Stimulated activated CD4-positive, alpha-beta T cell treated with anti-CD3 and anti-CD28 coated beads, Interleukin-1b, Interleukin-23, amount 100 ng/mL, for 1 hour (primary cell): ENCODE data around the gene SPINT2.
A peak's percentile ranks its signal among the peaks of the same experiment; 100 is the strongest.
"Not testable (repeated sequence)": the region's sequence is repeated elsewhere in the genome, so short reads cannot be mapped to it uniquely, and the experiment has no call there.

Experiments used
- DNase-seq, 2 donors: peaks; one replicate each; pipeline ENCODE4 v3.0.0-alpha.2; 2020; ENCODE audit warnings: low read depth in 2 of 2

SPINT2 gene, protein sequence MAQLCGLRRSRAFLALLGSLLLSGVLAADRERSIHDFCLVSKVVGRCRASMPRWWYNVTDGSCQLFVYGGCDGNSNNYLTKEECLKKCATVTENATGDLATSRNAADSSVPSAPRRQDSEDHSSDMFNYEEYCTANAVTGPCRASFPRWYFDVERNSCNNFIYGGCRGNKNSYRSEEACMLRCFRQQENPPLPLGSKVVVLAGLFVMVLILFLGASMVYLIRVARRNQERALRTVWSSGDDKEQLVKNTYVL

DNA sequence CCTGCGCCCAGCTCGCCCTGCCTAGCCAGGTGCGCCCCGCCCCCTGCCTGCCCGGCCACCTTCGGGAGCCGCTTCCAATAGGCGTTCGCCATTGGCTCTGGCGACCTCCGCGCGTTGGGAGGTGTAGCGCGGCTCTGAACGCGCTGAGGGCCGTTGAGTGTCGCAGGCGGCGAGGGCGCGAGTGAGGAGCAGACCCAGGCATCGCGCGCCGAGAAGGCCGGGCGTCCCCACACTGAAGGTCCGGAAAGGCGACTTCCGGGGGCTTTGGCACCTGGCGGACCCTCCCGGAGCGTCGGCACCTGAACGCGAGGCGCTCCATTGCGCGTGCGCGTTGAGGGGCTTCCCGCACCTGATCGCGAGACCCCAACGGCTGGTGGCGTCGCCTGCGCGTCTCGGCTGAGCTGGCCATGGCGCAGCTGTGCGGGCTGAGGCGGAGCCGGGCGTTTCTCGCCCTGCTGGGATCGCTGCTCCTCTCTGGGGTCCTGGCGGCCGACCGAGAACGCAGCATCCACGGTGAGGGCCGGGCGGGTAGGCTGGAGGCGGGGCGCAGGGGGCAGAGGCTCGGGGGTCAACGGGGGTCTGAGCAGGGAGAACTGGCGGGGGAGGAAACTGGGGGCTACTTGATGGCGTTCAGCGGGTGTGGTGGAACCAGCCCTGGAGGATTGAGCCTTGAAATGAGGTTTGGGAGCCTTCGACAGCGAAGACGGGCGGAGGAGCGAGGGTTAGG lies at the start of gene SPINT2:
Gene SPINT2 (plus strand): TSS at position 88 of the 727 bp plus-strand sequence. CDS start 320 bp downstream, at position 408.
- no peak for DNase-seq

DNA sequence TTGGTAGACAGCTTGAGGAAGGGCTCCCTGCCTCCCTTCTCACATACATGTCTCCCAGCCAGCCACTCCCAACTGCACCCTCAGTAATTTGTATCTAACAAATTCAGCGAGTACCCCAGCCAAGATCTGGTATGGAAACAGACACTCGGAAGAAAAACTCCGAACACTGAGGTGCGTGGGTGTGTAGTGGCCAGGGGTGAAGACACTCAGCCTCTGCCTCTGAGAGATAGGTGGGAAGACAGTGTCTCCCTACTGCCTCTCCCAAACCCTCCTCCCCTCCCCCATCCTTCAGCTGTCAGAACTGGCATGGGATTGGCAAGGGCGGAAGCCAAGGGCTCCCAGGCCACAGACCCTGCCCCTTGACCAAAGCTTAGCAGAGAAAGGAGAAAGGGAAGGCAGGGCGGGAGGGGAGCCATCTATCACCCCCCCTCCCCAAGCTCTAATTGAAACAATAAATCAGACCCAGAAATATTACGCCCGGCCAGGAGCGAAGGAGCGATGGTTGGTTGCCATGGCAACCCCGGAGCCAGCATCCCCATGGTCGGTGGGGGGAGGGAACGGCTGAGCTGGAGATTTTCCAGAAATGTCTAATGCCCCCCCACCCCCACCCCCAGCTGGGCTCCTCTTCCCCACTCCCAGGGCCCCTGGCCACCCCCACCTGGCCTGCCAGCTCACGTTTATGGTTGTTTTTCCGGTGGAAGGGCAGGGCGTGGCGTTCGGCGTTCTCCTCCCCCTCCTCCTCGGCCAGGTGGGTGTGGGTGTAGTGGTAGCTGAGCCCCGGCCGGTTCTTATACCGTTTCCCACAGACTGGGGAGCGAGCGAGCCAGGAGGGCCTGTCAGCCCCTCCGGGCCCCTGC lies 47.4 kb upstream of the SPINT2 start:
- DNase-seq = no peak

- DNase-seq = no peak
Observed at GRCh38 chr19:38218204-38218603, 46.2 kb upstream of the SPINT2 start.

GRCh38 chr19:38219221-38219620 lies 45.2 kb upstream of the SPINT2 start:
- no peak for DNase-seq

DNA sequence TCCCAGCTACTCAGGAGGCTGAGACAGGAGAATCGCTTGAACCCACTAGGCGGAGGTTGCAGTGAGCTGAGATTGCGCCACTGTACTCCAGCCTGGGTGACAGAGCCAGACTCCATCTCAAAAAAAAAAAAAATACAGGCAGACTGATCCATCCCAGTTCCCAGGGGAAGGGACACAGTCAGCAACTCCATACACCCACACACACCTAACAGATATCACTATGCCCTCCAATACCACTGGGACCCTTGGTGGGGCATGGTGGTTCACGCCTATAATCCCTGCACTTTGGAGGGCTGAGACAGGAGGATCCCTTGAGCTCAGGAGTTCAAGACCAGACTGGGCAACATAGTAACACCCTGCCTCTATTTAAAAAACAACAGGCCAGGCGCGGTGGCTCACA lies 43.0 kb upstream of the SPINT2 start:
- no peak for DNase-seq

- no peak for DNase-seq
Observed at GRCh38 chr19:38221919-38222830, 42.2 kb upstream of the SPINT2 start.

GRCh38 chr19:38223119-38223523 lies 41.3 kb upstream of the SPINT2 start:
- no peak for DNase-seq

DNA sequence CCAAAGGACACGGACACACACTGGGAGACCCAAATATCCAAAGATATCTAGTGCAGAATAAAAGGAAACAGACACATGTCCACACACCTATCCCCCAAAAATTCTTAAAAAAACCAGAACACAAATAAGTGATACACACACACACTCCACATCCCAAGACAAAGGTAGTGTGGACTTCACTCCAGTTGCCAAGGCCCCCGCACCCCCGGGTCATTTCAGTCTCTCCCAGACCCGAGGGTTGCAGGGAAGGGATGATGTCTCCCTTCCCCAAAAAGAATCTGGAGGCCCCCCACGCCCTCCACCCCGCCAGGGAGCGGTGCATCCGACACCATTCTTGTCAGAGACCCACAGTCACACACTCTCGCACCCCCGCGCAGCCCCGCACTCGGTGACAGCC lies 40.8 kb upstream of the SPINT2 start:
- DNase-seq = no peak

GRCh38 chr19:38224014-38224862 lies 40.1 kb upstream of the SPINT2 start, which contains the start of gene DPF1:
TSS of gene DPF1 (minus strand) at chr19:38224222. CDS start at chr19:38224142, 80 bp downstream.
- peak in 1 of 2 donors; percentile 29 for DNase-seq

- not testable (repeated sequence) for DNase-seq
Observed at GRCh38 chr19:38224863-38225218, 39.5 kb upstream of the SPINT2 start.

- no peak for DNase-seq
Observed at GRCh38 chr19:38227287-38228004, 36.9 kb upstream of the SPINT2 start.

GRCh38 chr19:38228005-38228377 lies 36.4 kb upstream of the SPINT2 start:
- no peak for DNase-seq

GRCh38 chr19:38228491-38229439 lies 35.6 kb upstream of the SPINT2 start:
- DNase-seq = no peak

DNA sequence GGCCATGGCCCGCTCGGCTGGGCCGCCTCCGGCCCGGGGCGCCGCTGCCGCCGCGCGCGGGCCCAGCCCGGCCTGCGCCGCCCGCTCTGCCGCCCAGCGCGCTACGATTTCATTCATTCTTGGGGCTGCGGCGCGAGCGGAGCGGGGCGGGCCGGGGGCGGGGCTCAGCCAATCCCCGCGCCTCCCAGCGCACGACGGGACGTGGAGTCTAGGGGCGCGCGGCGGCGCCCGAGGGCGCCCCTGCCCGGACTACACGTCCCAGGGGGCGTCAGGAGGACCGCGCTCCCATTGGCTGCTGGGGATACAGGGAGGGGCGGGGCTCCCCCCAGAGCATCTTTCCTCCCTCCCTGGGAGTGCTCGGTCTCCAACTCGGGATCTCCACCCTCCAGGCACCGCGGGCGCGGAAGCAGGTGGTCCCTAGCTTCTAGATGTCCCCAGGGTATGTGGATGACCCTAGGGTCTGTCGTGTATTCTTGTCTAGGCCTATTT lies 34.7 kb upstream of the SPINT2 start:
- DNase-seq = peak; percentile 11 to 34

- not testable (repeated sequence) for DNase-seq
Observed at GRCh38 chr19:38230506-38231133, 33.8 kb upstream of the SPINT2 start.

DNA sequence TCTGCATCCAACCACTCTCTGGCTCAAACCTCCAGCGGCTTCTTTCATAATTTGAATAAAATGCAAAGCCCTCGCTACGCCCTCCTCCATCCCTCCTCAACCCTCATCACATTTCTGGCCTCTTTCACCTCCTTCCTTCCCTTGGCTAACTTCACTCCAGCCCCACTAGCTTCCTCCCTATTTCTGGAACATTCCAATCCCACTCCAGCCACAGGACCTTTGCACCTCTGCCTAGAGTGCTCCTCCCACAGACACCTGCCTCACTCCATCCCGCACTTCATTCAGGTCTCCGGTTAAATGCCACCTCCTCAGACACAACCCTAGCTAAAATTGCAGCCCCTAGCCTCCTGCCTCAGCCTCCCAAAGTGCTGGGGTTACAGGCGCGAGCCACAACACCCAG lies 32.5 kb upstream of the SPINT2 start:
- no peak for DNase-seq

- DNase-seq = peak; percentile 32 to 68
Observed at GRCh38 chr19:38233740-38234251, 30.6 kb upstream of the SPINT2 start.

- no peak for DNase-seq
Observed at GRCh38 chr19:38234615-38235014, 29.8 kb upstream of the SPINT2 start.
